HepG2 (cell line): ENCODE data around the gene PCOLCE2. TPM values are rescaled to one million over a fixed set of nuclear protein-coding genes. Genes with fewer than 3 reads are reported as not detected.

Experiments used
- ATAC-seq: fragments of 200-7000 bp; cut with Tn5 transposase; 3 replicates; pipeline ENCODE4 v1.9.1; 2020; ENCODE audit warnings: mild to moderate bottlenecking, moderate library complexity
- BruUV-seq: library from RNA; stranded (reverse); fragments of 400-500 nt; replicated peaks from 2 replicates; lab custom pipeline; 2021; lab: Mats Ljungman, UMichigan
- CTCF ChIA-PET: fragments of 300-600 bp; formaldehyde crosslinking; extraction: SDS; loops from one replicate; lab custom pipeline; 2021; ENCODE audit warnings: low total read pairs, inconsistent platforms, low intra/inter-chr PET ratio; lab: Yijun Ruan, JAX
- POLR2A ChIA-PET: fragments of 350-600 bp; sonication (Branson Sonifier 250); formaldehyde crosslinking; loops from one replicate; lab custom pipeline; 2020; ENCODE audit warnings: antibody characterized with exemption, inconsistent platforms; lab: Yijun Ruan, JAX
- DNase-seq: peaks from one replicate; pipeline ENCODE4 v3.0.0-alpha.2; 2015; ENCODE audit warnings: low spot score
- FAIRE-seq: peaks from 3 replicates; lab custom pipeline; 2011; peaks lifted over from hg19 to GRCh38; lab: Jason Lieb, UNC
- H2AFZ ChIP-seq: one replicate; pipeline ENCODE4 v1.6.1; 2011; ENCODE audit warnings: low read length, inconsistent platforms
- H3K27ac ChIP-seq: fragments of 300-600 bp; 3 replicates; pipeline ENCODE4 v1.8.0; 2011; ENCODE audit warnings: mixed run types, mild to moderate bottlenecking, mixed read lengths, low read length, inconsistent platforms; ENCODE audit not compliant: insufficient read depth; ENCODE audit errors: extremely low read length
- H3K27me3 ChIP-seq, 2 experiments: fragments of 200-600 bp in 1 of 2; 2 replicates in 1 of 2; 3 replicates in 1 of 2; pipeline versions ENCODE4 v1.6.0 to v1.8.0; 2011; ENCODE audit warnings: low read length in 2 of 2, mild to moderate bottlenecking in 2 of 2, moderate library complexity in 2 of 2, inconsistent platforms in 1 of 2; ENCODE audit not compliant: insufficient read depth in 2 of 2, control insufficient read depth in 1 of 2
- H3K36me3 ChIP-seq, 2 experiments: fragments of 200-600 bp in 1 of 2; replicated peaks in 1 of 2; 2 replicates in 1 of 2; 3 replicates in 1 of 2; pipeline versions ENCODE4 v1.5.1 to v1.8.0; 2011; ENCODE audit warnings: low read length in 2 of 2, inconsistent platforms in 1 of 2; ENCODE audit not compliant: insufficient read depth in 2 of 2, control insufficient read depth in 1 of 2
- H3K4me1 ChIP-seq: 2 replicates; pipeline ENCODE4 v1.5.1; 2012; ENCODE audit warnings: low read length, inconsistent platforms; ENCODE audit not compliant: insufficient read depth
- H3K4me2 ChIP-seq: 2 replicates; pipeline ENCODE4 v1.6.0; 2011; ENCODE audit warnings: low read depth, low read length, inconsistent platforms
- H3K4me3 ChIP-seq, 3 experiments: fragments of 200-600 bp in 1 of 3; sonication (generic), shearing (Covaris generic) in 1 of 3; replicated peaks in 1 of 3; 2 replicates each; pipeline ENCODE4 v1.5.1; 2011 to 2016; ENCODE audit warnings: low read length in 3 of 3, inconsistent platforms in 2 of 3, low read depth in 2 of 3, mild to moderate bottlenecking in 2 of 3, control low read depth in 1 of 3, mixed read lengths in 1 of 3; ENCODE audit not compliant: insufficient read depth in 1 of 3
- H3K79me2 ChIP-seq: one replicate; pipeline ENCODE4 v1.6.1; 2011; ENCODE audit warnings: low read length, inconsistent platforms; ENCODE audit not compliant: insufficient read depth
- H3K9ac ChIP-seq: 2 replicates; pipeline ENCODE4 v1.6.0; 2011; ENCODE audit warnings: mild to moderate bottlenecking, low read depth, low read length, inconsistent platforms; ENCODE audit not compliant: insufficient read depth
- H3K9me3 ChIP-seq: 2 replicates; pipeline ENCODE4 v1.5.1; 2012; ENCODE audit warnings: mild to moderate bottlenecking, low read length
- H4K20me1 ChIP-seq: 2 replicates; pipeline ENCODE4 v1.6.0; 2011; ENCODE audit warnings: inconsistent platforms, mild to moderate bottlenecking, low read length, moderate library complexity; ENCODE audit not compliant: insufficient read depth
- BORCS8-MEF2B ChIP-seq: sonication (generic); formaldehyde crosslinking; IDR thresholded peaks from 2 replicates; pipeline ENCODE4 v1.8.0; 2022; ENCODE audit warnings: mild to moderate bottlenecking, missing genetic modification reagents
- GPBP1L1 ChIP-seq: sonication (generic); formaldehyde crosslinking; IDR thresholded peaks from 2 replicates; pipeline ENCODE4 v1.5.0; 2020; ENCODE audit warnings: mild to moderate bottlenecking, missing genetic modification reagents
- HOXA3 ChIP-seq: sonication (generic); formaldehyde crosslinking; IDR thresholded peaks from 2 replicates; pipeline ENCODE4 v1.5.0; 2020; ENCODE audit warnings: missing genetic modification reagents
- NCOA1 ChIP-seq: sonication (generic); formaldehyde crosslinking; IDR thresholded peaks from 2 replicates; pipeline ENCODE4 v1.9.0; 2021; ENCODE audit warnings: missing genetic modification reagents
- PHF20 ChIP-seq: sonication (generic); formaldehyde crosslinking; IDR thresholded peaks from 2 replicates; pipeline ENCODE4 v1.5.0; 2020; ENCODE audit warnings: mild to moderate bottlenecking, missing genetic modification reagents
- POLR2AphosphoS5 ChIP-seq: IDR thresholded peaks from 2 replicates; pipeline ENCODE4 v1.6.1; 2012; ENCODE audit warnings: low read depth, low read length
- SIN3B ChIP-seq: fragments of 150-350 bp; IDR thresholded peaks from 2 replicates; pipeline ENCODE4 v1.6.1; 2014; ENCODE audit warnings: low read length
- SNAI1 ChIP-seq: sonication (generic); formaldehyde crosslinking; IDR thresholded peaks from 2 replicates; pipeline ENCODE4 v1.5.0; 2020; ENCODE audit warnings: mild to moderate bottlenecking, missing genetic modification reagents, borderline replicate concordance
- WIZ ChIP-seq: sonication (generic); formaldehyde crosslinking; IDR thresholded peaks from 2 replicates; pipeline ENCODE4 v1.5.1; 2020; ENCODE audit warnings: mild to moderate bottlenecking, missing genetic modification reagents
- ZC3H4 ChIP-seq: sonication (generic); formaldehyde crosslinking; IDR thresholded peaks from 2 replicates; pipeline ENCODE4 v1.4.0; 2020; ENCODE audit warnings: missing genetic modification reagents, borderline replicate concordance
- ZNF224 ChIP-seq: sonication (generic); formaldehyde crosslinking; IDR thresholded peaks from 2 replicates; pipeline ENCODE4 v1.5.0; 2020; ENCODE audit warnings: mild to moderate bottlenecking, missing genetic modification reagents
- ZNF652 ChIP-seq: IDR thresholded peaks from 2 replicates; pipeline ENCODE4 v1.6.1; 2016; ENCODE audit warnings: low read depth, borderline replicate concordance
- WGBS: methylation state at CpG from one replicate; pipeline ENCODE4 v1.1.6; 2017; ENCODE audit warnings: low lambda C conversion rate; 5-methylcytosine and 5-hydroxymethylcytosine counted together
- in situ Hi-C: cut with HindIII; loops from 2 replicates; pipeline ENCODE4 v1.10.0; 2017; ENCODE audit warnings: low pct_unique_long_range_greater_than_20kb; ENCODE audit not compliant: extremely low pct_ligation_motif_present
- intact Hi-C: fragments of 100-400 bp; cut with micrococcal nuclease; formaldehyde crosslinking; loops from one replicate; pipeline ENCODE4 v1.10.0; 2022; ENCODE audit not compliant: unreplicated experiment
- polyA plus RNA-seq, 8 experiments: library from polyadenylated mRNA; depleted of rRNA in 3 of 8; stranded (reverse) in 7 of 8; unstranded in 1 of 8; fragments of >200 nt; fragmentation: Illumina TruSeq in 4 of 8; extraction: Trizol in 4 of 8; gene quantifications; 2 replicates each; pipeline versions ENCODE4 v1.2.1 to v1.2.3, GENCODE V29; 2011 to 2016; ENCODE audit warnings: low read depth in 4 of 8, missing spikeins in 1 of 8, mixed read lengths in 1 of 8; ENCODE audit not compliant: insufficient read depth in 1 of 8
- total RNA-seq, 5 experiments: library from RNA; depleted of rRNA; stranded (reverse); fragments of >200 nt; fragmentation: Illumina TruSeq; extraction: Trizol; gene quantifications; 2 replicates each; pipeline ENCODE4 v1.2.3, GENCODE V29; 2016; ENCODE audit warnings: low read depth in 1 of 5

PCOLCE2 gene
- total and polyA plus RNA-seq, 2 of the 13 experiments (the other 11 are each of a cell fraction or from before 2014, with no cell fraction given), result 0.71 to 2.0 TPM

GRCh38 chr3:142909282-142909681, 20.4 kb upstream of the PCOLCE2 start:
- DNase-seq (no peak), FAIRE-seq (no peak), ATAC-seq (no peak)
- TF ChIP-seq WIZ (no peak), ZNF224 (no peak), POLR2AphosphoS5 (no peak)
- H3K9ac ChIP-seq, result no peak overlapping the region
- peaks cover 0 to 9% of the 10 kb centered on the region in 2 experiments; a peak in 2 of 5 replicates for H3K27me3 ChIP-seq
- no peak overlapping the region for H2AFZ ChIP-seq
- no TSS peak for BruUV-seq
- H3K27ac ChIP-seq, result no peak overlapping the region
- no peak overlapping the region for H3K4me2 ChIP-seq
- H3K79me2 ChIP-seq, result no peaks in the 10 kb centered on the region
- no peaks in the 10 kb centered on the region for H3K9me3 ChIP-seq
- H3K4me3 ChIP-seq, result no peak overlapping the region
- in situ Hi-C loops (no loop called here), intact Hi-C loops (loop anchor here (5.0 kb wide), 1 partner anchor 82 kb away; no protein-coding TSS in a partner anchor)
- 4% methylated on average over 3 of the region's 3 CpGs for WGBS
- H4K20me1 ChIP-seq, result no peaks in the 10 kb centered on the region
- H3K4me1 ChIP-seq, result peaks cover 6% of the 10 kb centered on the region; the same call in 1 of the 2 replicates
- no peaks in the 10 kb centered on the region for H3K36me3 ChIP-seq
- ChIA-PET POLR2A (no interaction called here), CTCF (no interaction called here)

- no peak for ATAC-seq
- CTCF ChIA-PET, result no interaction called here
Measured at GRCh38 chr3:142907996-142908395, 19.1 kb upstream of the PCOLCE2 start.

More at GRCh38 chr3:142907996-142908395, 19.1 kb upstream of the PCOLCE2 start:
- BruUV-seq, result no TSS peak
- H3K9ac ChIP-seq, result no peak overlapping the region
- POLR2A ChIA-PET, result no interaction called here
- no peak overlapping the region for H3K4me3 ChIP-seq
- no peak for DNase-seq
- H3K4me1 ChIP-seq, result peaks cover 6% of the 10 kb centered on the region; the same call in 1 of the 2 replicates
- H3K27ac ChIP-seq, result no peak overlapping the region
- H2AFZ ChIP-seq, result no peak overlapping the region
- in situ Hi-C loops (no loop called here), intact Hi-C loops (loop anchor here (5.0 kb wide), 1 partner anchor 81 kb away; no protein-coding TSS in a partner anchor)
- no peaks in the 10 kb centered on the region for H3K79me2 ChIP-seq
- H3K9me3 ChIP-seq, result no peaks in the 10 kb centered on the region
- H3K4me2 ChIP-seq, result no peak overlapping the region
- peaks cover 0 to 6% of the 10 kb centered on the region in 2 experiments; a peak in 2 of 5 replicates for H3K27me3 ChIP-seq
- no peak for TF ChIP-seq HOXA3 (CRISPR knock-in tag)
- no peak for TF ChIP-seq ZC3H4 (CRISPR knock-in tag)
- no peak for TF ChIP-seq NCOA1
- TF ChIP-seq BORCS8-MEF2B (CRISPR knock-in tag), result no peak
- TF ChIP-seq GPBP1L1 (CRISPR knock-in tag), result no peak
- TF ChIP-seq PHF20 (CRISPR knock-in tag), result no peak
- TF ChIP-seq SIN3B, result no peak
- TF ChIP-seq ZNF652 (CRISPR knock-in tag), result no peak
- TF ChIP-seq SNAI1 (CRISPR knock-in tag), result no peak
- FAIRE-seq, result no peak
- H3K36me3 ChIP-seq, result no peaks in the 10 kb centered on the region
- no peaks in the 10 kb centered on the region for H4K20me1 ChIP-seq
- 0% methylated on average over 1 of the region's 1 CpG for WGBS
